Neural progenitor cell (in vitro differentiated cells): ENCODE data around the gene UNG. TPM values are rescaled to one million over a fixed set of nuclear protein-coding genes. Genes with fewer than 3 reads are reported as not detected.

ENCODE experiments used
- DNase-seq: peaks from one replicate; pipeline ENCODE4 v3.0.0-alpha.2; 2016; ENCODE audit warnings: low spot score
- H2AFZ ChIP-seq: fragments of 200-600 bp; sonication (generic); replicated peaks from 2 replicates; pipeline ENCODE4 v1.6.1; 2016; ENCODE audit warnings: antibody characterized with exemption
- H3F3A ChIP-seq: fragments of 200-600 bp; sonication (generic); 2 replicates; pipeline ENCODE4 v1.6.1; 2016; ENCODE audit warnings: antibody characterized with exemption, low read depth
- H3K27ac ChIP-seq: fragments of 200-600 bp; sonication (generic); 2 replicates; pipeline ENCODE4 v1.5.1; 2016; ENCODE audit warnings: mild to moderate bottlenecking
- H3K27me3 ChIP-seq: fragments of 200-600 bp; sonication (generic); 2 replicates; pipeline ENCODE4 v1.6.1; 2016; ENCODE audit warnings: mild to moderate bottlenecking, moderate library complexity
- H3K36me3 ChIP-seq: fragments of 200-600 bp; sonication (generic); 2 replicates; pipeline ENCODE4 v1.5.1; 2016
- H3K4me1 ChIP-seq: fragments of 200-600 bp; sonication (generic); 2 replicates; pipeline ENCODE4 v1.6.1; 2016; ENCODE audit warnings: mixed run types
- H3K4me2 ChIP-seq: fragments of 200-600 bp; sonication (generic); 2 replicates; pipeline ENCODE4 v1.6.1; 2016
- H3K4me3 ChIP-seq: fragments of 200-600 bp; sonication (generic); 2 replicates; pipeline ENCODE4 v1.5.1; 2016
- H3K79me2 ChIP-seq: fragments of 200-600 bp; sonication (generic); 2 replicates; pipeline ENCODE4 v1.6.1; 2016; ENCODE audit warnings: low read depth
- H3K9ac ChIP-seq: fragments of 200-600 bp; sonication (generic); 2 replicates; pipeline ENCODE4 v1.6.1; 2016
- H3K9me3 ChIP-seq: fragments of 200-600 bp; sonication (generic); 2 replicates; pipeline ENCODE4 v1.5.1; 2016; ENCODE audit warnings: low read depth
- H4K20me1 ChIP-seq: fragments of 200-600 bp; sonication (generic); 2 replicates; pipeline ENCODE4 v1.6.1; 2016; ENCODE audit warnings: low read depth
- H3K27ac Mint-ChIP-seq: 3 replicates; pipeline ENCODE4 v1.8.0; 2021; ENCODE audit warnings: mixed read lengths
- H3K27me3 Mint-ChIP-seq: 2 replicates; pipeline ENCODE4 v1.8.0; 2022; ENCODE audit warnings: low read depth, mild to moderate bottlenecking, inconsistent platforms, moderate library complexity, mixed read lengths; ENCODE audit not compliant: insufficient read depth
- H3K36me3 Mint-ChIP-seq: 3 replicates; pipeline ENCODE4 v1.8.0; 2021; ENCODE audit warnings: mixed read lengths
- H3K4me1 Mint-ChIP-seq: 3 replicates; pipeline ENCODE4 v1.8.0; 2021; ENCODE audit warnings: mixed read lengths
- H3K4me3 Mint-ChIP-seq: 3 replicates; pipeline ENCODE4 v1.8.0; 2021; ENCODE audit warnings: mild to moderate bottlenecking, moderate library complexity, mixed read lengths
- H3K9me3 Mint-ChIP-seq: 3 replicates; pipeline ENCODE4 v1.8.0; 2020; ENCODE audit warnings: mixed read lengths
- EZH2 ChIP-seq: fragments of 200-600 bp; sonication (generic); IDR thresholded peaks from 2 replicates; pipeline ENCODE4 v1.6.1; 2017; ENCODE audit warnings: antibody characterized with exemption, mild to moderate bottlenecking, moderate library complexity
- EZH2phosphoT487 ChIP-seq: fragments of 200-600 bp; sonication (generic); IDR thresholded peaks from 2 replicates; pipeline ENCODE4 v1.6.1; 2017; ENCODE audit warnings: antibody characterized with exemption
- total RNA-seq: library from RNA; depleted of rRNA; stranded (reverse); fragments of >200 nt; gene quantifications from 2 replicates; pipeline ENCODE4 v1.2.3, GENCODE V29; 2015; ENCODE audit warnings: low replicate concordance
- TF ChIP-seq, protein P1 (sequence below): fragments of 200-600 bp; sonication (generic); IDR thresholded peaks from 2 replicates; pipeline ENCODE4 v1.5.1; 2017; ENCODE audit warnings: antibody characterized with exemption, mild to moderate bottlenecking

UNG gene
- total RNA-seq, 1 donor from 2014 or later, result 71.0 TPM

DNA sequence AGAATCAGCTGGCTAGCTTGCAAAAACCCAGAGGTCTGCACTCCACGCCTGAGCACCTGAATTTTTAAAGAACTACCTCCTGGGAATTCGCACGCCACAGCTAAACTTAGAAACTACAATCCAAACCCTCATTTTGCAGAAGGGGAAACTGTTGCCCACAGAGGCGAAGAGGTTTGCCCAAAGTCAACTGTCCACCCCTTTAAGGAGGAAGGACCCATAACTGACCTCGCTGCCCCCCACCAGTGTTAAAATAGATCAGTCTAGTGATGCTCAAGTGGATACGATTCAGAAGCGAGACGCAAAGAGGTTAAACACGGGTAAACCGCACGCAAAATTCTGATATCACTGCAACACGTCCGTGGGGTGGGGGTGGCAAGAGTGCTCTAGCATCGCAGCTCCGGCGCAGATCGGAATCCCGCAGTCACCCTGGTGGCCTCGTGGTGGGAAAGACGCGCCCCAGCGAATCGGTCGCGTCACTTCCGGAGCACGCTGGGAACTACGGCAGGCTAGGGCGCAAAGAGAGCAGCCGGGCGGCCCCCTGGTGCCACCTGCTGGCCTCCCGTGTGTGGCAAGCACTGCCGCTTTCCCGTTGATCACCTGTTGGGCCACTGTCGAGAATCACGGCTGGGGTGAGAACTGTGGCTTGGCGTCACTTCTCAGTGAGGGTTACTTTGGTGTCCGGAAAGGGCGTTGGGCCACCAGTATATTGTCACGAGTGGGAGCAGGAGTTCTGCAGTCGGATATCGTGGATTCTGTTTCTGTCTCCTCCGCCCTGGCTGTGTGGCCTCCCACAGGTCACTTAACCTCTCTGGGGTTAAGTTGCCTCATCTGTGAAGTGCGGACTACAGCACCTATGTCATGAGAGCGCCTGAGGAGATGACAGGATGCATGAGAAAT, 4.1 kb upstream of the UNG start, which contains the start of gene ALKBH2:
Gene ALKBH2 (minus strand): TSS at position 451 of the 897 bp plus-strand sequence. CDS start 686 bp downstream, outside the sequence.
- Mint-ChIP-seq H3K27me3 (peaks cover 4% of the 10 kb centered on the region), H3K9me3 (no peaks in the 10 kb centered on the region), H3K4me3 (peak within 1 kb of the TSS; percentile 84), H3K36me3 (peaks cover 17% of the 10 kb centered on the region), H3K27ac (peak within 1 kb of the TSS; percentile 91), H3K4me1 (peaks cover 37% of the 10 kb centered on the region)
- Histone ChIP-seq H3K79me2 (peaks cover 14% of the 10 kb centered on the region), H3K27me3 (no peaks in the 10 kb centered on the region), H3K9me3 (no peaks in the 10 kb centered on the region), H3F3A (peaks cover 14% of the 10 kb centered on the region), H4K20me1 (no peaks in the 10 kb centered on the region), H3K27ac (no peak within 1 kb of the TSS), H2AFZ (peak within 1 kb of the TSS; percentile 90), H3K36me3 (no peaks in the 10 kb centered on the region), H3K9ac (no peak within 1 kb of the TSS), H3K4me2 (peak within 1 kb of the TSS; percentile 28), H3K4me1 (peaks cover 6% of the 10 kb centered on the region), H3K4me3 (peak within 1 kb of the TSS; percentile 18)
- TF ChIP-seq EZH2phosphoT487 (no peak), EZH2 (no peak)
- TF ChIP-seq, protein P1, sequence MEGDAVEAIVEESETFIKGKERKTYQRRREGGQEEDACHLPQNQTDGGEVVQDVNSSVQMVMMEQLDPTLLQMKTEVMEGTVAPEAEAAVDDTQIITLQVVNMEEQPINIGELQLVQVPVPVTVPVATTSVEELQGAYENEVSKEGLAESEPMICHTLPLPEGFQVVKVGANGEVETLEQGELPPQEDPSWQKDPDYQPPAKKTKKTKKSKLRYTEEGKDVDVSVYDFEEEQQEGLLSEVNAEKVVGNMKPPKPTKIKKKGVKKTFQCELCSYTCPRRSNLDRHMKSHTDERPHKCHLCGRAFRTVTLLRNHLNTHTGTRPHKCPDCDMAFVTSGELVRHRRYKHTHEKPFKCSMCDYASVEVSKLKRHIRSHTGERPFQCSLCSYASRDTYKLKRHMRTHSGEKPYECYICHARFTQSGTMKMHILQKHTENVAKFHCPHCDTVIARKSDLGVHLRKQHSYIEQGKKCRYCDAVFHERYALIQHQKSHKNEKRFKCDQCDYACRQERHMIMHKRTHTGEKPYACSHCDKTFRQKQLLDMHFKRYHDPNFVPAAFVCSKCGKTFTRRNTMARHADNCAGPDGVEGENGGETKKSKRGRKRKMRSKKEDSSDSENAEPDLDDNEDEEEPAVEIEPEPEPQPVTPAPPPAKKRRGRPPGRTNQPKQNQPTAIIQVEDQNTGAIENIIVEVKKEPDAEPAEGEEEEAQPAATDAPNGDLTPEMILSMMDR, result peak; percentile 92
- DNase-seq, result peak; percentile 94

DNA sequence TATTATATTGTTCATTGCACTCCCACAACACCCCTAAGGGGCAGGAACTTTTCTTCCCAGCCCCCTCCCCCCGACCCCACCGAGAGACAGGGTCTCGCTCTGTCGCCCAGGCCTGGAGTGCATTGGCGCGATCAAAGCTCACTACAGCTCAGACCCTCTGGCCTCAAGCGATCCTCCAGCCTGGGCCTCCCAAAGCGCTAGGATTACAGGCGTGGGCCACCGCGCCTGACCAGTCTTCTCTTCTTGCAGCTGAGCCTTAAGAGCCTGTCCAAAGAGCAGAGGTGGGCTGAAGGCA, 310 bp upstream of the UNG start:
- H3K27me3 Mint-ChIP-seq, result peaks cover 6% of the 10 kb centered on the region
- no peak overlapping the region for H3K9ac ChIP-seq
- peaks cover 3% of the 10 kb centered on the region for H3K36me3 ChIP-seq
- H3K4me1 Mint-ChIP-seq, result peaks cover 38% of the 10 kb centered on the region
- H4K20me1 ChIP-seq, result peaks cover 16% of the 10 kb centered on the region
- peak overlapping the region; percentile 85 for H3K4me2 ChIP-seq
- no peaks in the 10 kb centered on the region for H3K27me3 ChIP-seq
- peaks cover 11% of the 10 kb centered on the region for H3K4me1 ChIP-seq
- no peak overlapping the region for H3K27ac Mint-ChIP-seq
- no peak overlapping the region for H3K27ac ChIP-seq
- TF ChIP-seq EZH2phosphoT487, result no peak
- no peak for TF ChIP-seq EZH2
- TF ChIP-seq, protein P1, result no peak
- H3F3A ChIP-seq, result peaks cover 14% of the 10 kb centered on the region
- no peaks in the 10 kb centered on the region for H3K9me3 Mint-ChIP-seq
- H3K4me3 Mint-ChIP-seq, result peak overlapping the region; percentile 90
- peaks cover 47% of the 10 kb centered on the region for H3K79me2 ChIP-seq
- DNase-seq, result no peak
- no peaks in the 10 kb centered on the region for H3K9me3 ChIP-seq
- peak overlapping the region; percentile 97 for H2AFZ ChIP-seq
- H3K4me3 ChIP-seq, result peak overlapping the region; percentile 73
- H3K36me3 Mint-ChIP-seq, result peaks cover 21% of the 10 kb centered on the region

DNA sequence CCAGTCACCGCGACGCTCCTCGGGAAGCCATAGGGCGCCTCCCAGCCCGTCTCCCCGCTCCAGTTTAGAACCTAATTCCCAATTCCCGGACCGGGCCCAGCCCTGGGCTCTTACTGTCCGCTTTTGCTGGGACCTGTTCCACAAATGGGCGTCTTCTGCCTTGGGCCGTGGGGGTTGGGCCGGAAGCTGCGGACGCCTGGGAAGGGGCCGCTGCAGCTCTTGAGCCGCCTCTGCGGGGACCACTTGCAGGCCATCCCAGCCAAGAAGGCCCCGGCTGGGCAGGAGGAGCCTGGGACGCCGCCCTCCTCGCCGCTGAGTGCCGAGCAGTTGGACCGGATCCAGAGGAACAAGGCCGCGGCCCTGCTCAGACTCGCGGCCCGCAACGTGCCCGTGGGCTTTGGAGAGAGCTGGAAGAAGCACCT, 797 bp downstream of the UNG start:
- Histone ChIP-seq H3K27ac (no peak overlapping the region), H3K4me1 (peaks cover 5% of the 10 kb centered on the region), H3K79me2 (peaks cover 39% of the 10 kb centered on the region), H3K4me3 (peak overlapping the region; percentile 73), H3K27me3 (no peaks in the 10 kb centered on the region), H2AFZ (peak overlapping the region; percentile 7), H3K9ac (peak overlapping the region; percentile 29), H3K36me3 (peaks cover 3% of the 10 kb centered on the region), H3K9me3 (no peaks in the 10 kb centered on the region), H3F3A (peaks cover 14% of the 10 kb centered on the region), H3K4me2 (peak overlapping the region; percentile 85), H4K20me1 (peaks cover 16% of the 10 kb centered on the region)
- TF ChIP-seq EZH2phosphoT487, result no peak
- TF ChIP-seq EZH2, result no peak
- TF ChIP-seq, protein P1, result no peak
- H3K9me3 Mint-ChIP-seq, result no peaks in the 10 kb centered on the region
- peaks cover 21% of the 10 kb centered on the region for H3K36me3 Mint-ChIP-seq
- H3K4me3 Mint-ChIP-seq, result peak overlapping the region; percentile 90
- no peak for DNase-seq
- H3K27me3 Mint-ChIP-seq, result peaks cover 6% of the 10 kb centered on the region
- peaks cover 27% of the 10 kb centered on the region for H3K4me1 Mint-ChIP-seq
- no peak overlapping the region for H3K27ac Mint-ChIP-seq
